Neural progenitor cell (in vitro differentiated cells): ENCODE data around the gene IL17D. TPM values are rescaled to one million over a fixed set of nuclear protein-coding genes. Genes with fewer than 3 reads are reported as not detected.

ENCODE experiments used
- DNase-seq: peaks from one replicate; pipeline ENCODE4 v3.0.0-alpha.2; 2016; ENCODE audit warnings: low spot score
- H2AFZ ChIP-seq: fragments of 200-600 bp; sonication (generic); replicated peaks from 2 replicates; pipeline ENCODE4 v1.6.1; 2016; ENCODE audit warnings: antibody characterized with exemption
- H3F3A ChIP-seq: fragments of 200-600 bp; sonication (generic); 2 replicates; pipeline ENCODE4 v1.6.1; 2016; ENCODE audit warnings: antibody characterized with exemption, low read depth
- H3K27ac ChIP-seq: fragments of 200-600 bp; sonication (generic); 2 replicates; pipeline ENCODE4 v1.5.1; 2016; ENCODE audit warnings: mild to moderate bottlenecking
- H3K27me3 ChIP-seq: fragments of 200-600 bp; sonication (generic); 2 replicates; pipeline ENCODE4 v1.6.1; 2016; ENCODE audit warnings: mild to moderate bottlenecking, moderate library complexity
- H3K36me3 ChIP-seq: fragments of 200-600 bp; sonication (generic); 2 replicates; pipeline ENCODE4 v1.5.1; 2016
- H3K4me1 ChIP-seq: fragments of 200-600 bp; sonication (generic); 2 replicates; pipeline ENCODE4 v1.6.1; 2016; ENCODE audit warnings: mixed run types
- H3K4me2 ChIP-seq: fragments of 200-600 bp; sonication (generic); 2 replicates; pipeline ENCODE4 v1.6.1; 2016
- H3K4me3 ChIP-seq: fragments of 200-600 bp; sonication (generic); 2 replicates; pipeline ENCODE4 v1.5.1; 2016
- H3K79me2 ChIP-seq: fragments of 200-600 bp; sonication (generic); 2 replicates; pipeline ENCODE4 v1.6.1; 2016; ENCODE audit warnings: low read depth
- H3K9ac ChIP-seq: fragments of 200-600 bp; sonication (generic); 2 replicates; pipeline ENCODE4 v1.6.1; 2016
- H3K9me3 ChIP-seq: fragments of 200-600 bp; sonication (generic); 2 replicates; pipeline ENCODE4 v1.5.1; 2016; ENCODE audit warnings: low read depth
- H4K20me1 ChIP-seq: fragments of 200-600 bp; sonication (generic); 2 replicates; pipeline ENCODE4 v1.6.1; 2016; ENCODE audit warnings: low read depth
- H3K27ac Mint-ChIP-seq: 3 replicates; pipeline ENCODE4 v1.8.0; 2021; ENCODE audit warnings: mixed read lengths
- H3K27me3 Mint-ChIP-seq: 2 replicates; pipeline ENCODE4 v1.8.0; 2022; ENCODE audit warnings: low read depth, mild to moderate bottlenecking, inconsistent platforms, moderate library complexity, mixed read lengths; ENCODE audit not compliant: insufficient read depth
- H3K36me3 Mint-ChIP-seq: 3 replicates; pipeline ENCODE4 v1.8.0; 2021; ENCODE audit warnings: mixed read lengths
- H3K4me1 Mint-ChIP-seq: 3 replicates; pipeline ENCODE4 v1.8.0; 2021; ENCODE audit warnings: mixed read lengths
- H3K4me3 Mint-ChIP-seq: 3 replicates; pipeline ENCODE4 v1.8.0; 2021; ENCODE audit warnings: mild to moderate bottlenecking, moderate library complexity, mixed read lengths
- H3K9me3 Mint-ChIP-seq: 3 replicates; pipeline ENCODE4 v1.8.0; 2020; ENCODE audit warnings: mixed read lengths
- CTCF ChIP-seq: fragments of 200-600 bp; sonication (generic); IDR thresholded peaks from 2 replicates; pipeline ENCODE4 v1.5.1; 2017; ENCODE audit warnings: antibody characterized with exemption, mild to moderate bottlenecking
- EZH2 ChIP-seq: fragments of 200-600 bp; sonication (generic); IDR thresholded peaks from 2 replicates; pipeline ENCODE4 v1.6.1; 2017; ENCODE audit warnings: antibody characterized with exemption, mild to moderate bottlenecking, moderate library complexity
- EZH2phosphoT487 ChIP-seq: fragments of 200-600 bp; sonication (generic); IDR thresholded peaks from 2 replicates; pipeline ENCODE4 v1.6.1; 2017; ENCODE audit warnings: antibody characterized with exemption
- total RNA-seq: library from RNA; depleted of rRNA; stranded (reverse); fragments of >200 nt; gene quantifications from 2 replicates; pipeline ENCODE4 v1.2.3, GENCODE V29; 2015; ENCODE audit warnings: low replicate concordance

Gene IL17D
- total RNA-seq, 1 donor from 2014 or later, result 1.4 TPM

GRCh38 chr13:20669162-20669561, 34.3 kb upstream of the IL17D start:
- Histone ChIP-seq H3K4me3 (no peak overlapping the region), H3K27ac (no peak overlapping the region), H3F3A (no peaks in the 10 kb centered on the region), H3K36me3 (no peaks in the 10 kb centered on the region), H3K9ac (no peak overlapping the region), H3K79me2 (no peaks in the 10 kb centered on the region), H2AFZ (no peak overlapping the region), H3K4me1 (peaks cover 9% of the 10 kb centered on the region), H4K20me1 (no peaks in the 10 kb centered on the region), H3K4me2 (no peak overlapping the region), H3K27me3 (no peaks in the 10 kb centered on the region), H3K9me3 (no peaks in the 10 kb centered on the region)
- Mint-ChIP-seq H3K27ac (no peak overlapping the region), H3K4me3 (no peak overlapping the region), H3K36me3 (peaks cover 15% of the 10 kb centered on the region), H3K27me3 (no peaks in the 10 kb centered on the region), H3K9me3 (no peaks in the 10 kb centered on the region), H3K4me1 (peaks cover 10% of the 10 kb centered on the region)
- TF ChIP-seq EZH2 (no peak), CTCF (no peak), EZH2phosphoT487 (no peak)
- DNase-seq, result no peak

- Histone ChIP-seq H3K27ac (no peak overlapping the region), H3K27me3 (no peaks in the 10 kb centered on the region), H3K9me3 (no peaks in the 10 kb centered on the region), H3K36me3 (no peaks in the 10 kb centered on the region), H3K4me2 (no peak overlapping the region), H2AFZ (no peak overlapping the region), H3K4me1 (peaks cover 9% of the 10 kb centered on the region), H3K9ac (no peak overlapping the region), H3F3A (no peaks in the 10 kb centered on the region), H4K20me1 (no peaks in the 10 kb centered on the region), H3K4me3 (no peak overlapping the region), H3K79me2 (no peaks in the 10 kb centered on the region)
- Mint-ChIP-seq H3K4me3 (no peak overlapping the region), H3K4me1 (peaks cover 7% of the 10 kb centered on the region), H3K9me3 (no peaks in the 10 kb centered on the region), H3K27me3 (no peaks in the 10 kb centered on the region), H3K36me3 (peaks cover 7% of the 10 kb centered on the region), H3K27ac (no peak overlapping the region)
- DNase-seq, result no peak
- no peak for TF ChIP-seq EZH2phosphoT487
- TF ChIP-seq EZH2, result no peak
- TF ChIP-seq CTCF, result no peak
Observed at GRCh38 chr13:20671789-20672188, 31.7 kb upstream of the IL17D start.

DNA sequence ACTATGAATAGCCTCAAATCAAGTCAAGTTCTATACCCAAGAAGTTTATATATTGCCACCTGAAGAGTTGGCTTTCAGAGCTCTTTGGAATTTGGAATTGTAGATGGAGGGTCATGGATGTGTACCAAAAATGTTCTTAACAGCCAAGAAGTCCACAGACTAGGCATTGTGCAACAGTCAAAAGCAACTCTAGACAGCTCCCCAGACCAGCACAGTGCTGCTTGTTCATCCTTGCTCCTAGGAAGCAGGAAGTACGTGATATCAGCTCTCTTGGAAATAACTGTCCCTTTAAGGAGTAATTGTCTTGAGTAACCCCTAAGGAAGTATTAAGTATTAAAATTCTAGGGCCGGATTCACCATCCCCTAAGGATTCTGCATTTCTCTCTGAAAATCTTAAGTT, 30.7 kb upstream of the IL17D start:
- Histone ChIP-seq H3K9ac (no peak overlapping the region), H2AFZ (no peak overlapping the region), H3K4me1 (peaks cover 18% of the 10 kb centered on the region), H3K4me3 (no peak overlapping the region), H3K9me3 (no peaks in the 10 kb centered on the region), H3K27ac (no peak overlapping the region), H4K20me1 (no peaks in the 10 kb centered on the region), H3K36me3 (no peaks in the 10 kb centered on the region), H3F3A (no peaks in the 10 kb centered on the region), H3K4me2 (no peak overlapping the region), H3K79me2 (no peaks in the 10 kb centered on the region), H3K27me3 (no peaks in the 10 kb centered on the region)
- TF ChIP-seq EZH2phosphoT487 (no peak), CTCF (no peak), EZH2 (no peak)
- H3K4me3 Mint-ChIP-seq, result no peak overlapping the region
- H3K9me3 Mint-ChIP-seq, result no peaks in the 10 kb centered on the region
- peaks cover 7% of the 10 kb centered on the region for H3K36me3 Mint-ChIP-seq
- H3K4me1 Mint-ChIP-seq, result peaks cover 8% of the 10 kb centered on the region
- no peak overlapping the region for H3K27ac Mint-ChIP-seq
- DNase-seq, result no peak
- no peaks in the 10 kb centered on the region for H3K27me3 Mint-ChIP-seq

GRCh38 chr13:20673715-20674114, 29.8 kb upstream of the IL17D start:
- H3K4me3 ChIP-seq, result no peak overlapping the region
- H3K4me2 ChIP-seq, result no peak overlapping the region
- H4K20me1 ChIP-seq, result no peaks in the 10 kb centered on the region
- peaks cover 3% of the 10 kb centered on the region for H3F3A ChIP-seq
- Mint-ChIP-seq H3K27me3 (no peaks in the 10 kb centered on the region), H3K4me1 (peaks cover 17% of the 10 kb centered on the region), H3K9me3 (no peaks in the 10 kb centered on the region), H3K4me3 (no peak overlapping the region), H3K27ac (no peak overlapping the region), H3K36me3 (peaks cover 7% of the 10 kb centered on the region)
- TF ChIP-seq EZH2 (no peak), CTCF (no peak), EZH2phosphoT487 (no peak)
- peak overlapping the region; percentile 10 for H3K27ac ChIP-seq
- no peak overlapping the region for H3K9ac ChIP-seq
- H3K9me3 ChIP-seq, result no peaks in the 10 kb centered on the region
- DNase-seq, result no peak
- H3K36me3 ChIP-seq, result no peaks in the 10 kb centered on the region
- H2AFZ ChIP-seq, result no peak overlapping the region
- H3K4me1 ChIP-seq, result peaks cover 20% of the 10 kb centered on the region
- no peaks in the 10 kb centered on the region for H3K79me2 ChIP-seq
- H3K27me3 ChIP-seq, result no peaks in the 10 kb centered on the region
